HG02571 (cell line): ENCODE results near the gene MB21D2.
"Not testable (repeated sequence)": the region's sequence is repeated elsewhere in the genome, so short reads cannot be mapped to it uniquely, and the experiment has no call there.

Source experiments
- ATAC-seq: cut with Tn5 transposase; IDR thresholded peaks from one replicate; pipeline ENCODE4 v1.9.1; 2021; ENCODE audit warnings: mild to moderate bottlenecking, moderate library complexity; ENCODE audit not compliant: unreplicated experiment

MB21D2 gene, protein sequence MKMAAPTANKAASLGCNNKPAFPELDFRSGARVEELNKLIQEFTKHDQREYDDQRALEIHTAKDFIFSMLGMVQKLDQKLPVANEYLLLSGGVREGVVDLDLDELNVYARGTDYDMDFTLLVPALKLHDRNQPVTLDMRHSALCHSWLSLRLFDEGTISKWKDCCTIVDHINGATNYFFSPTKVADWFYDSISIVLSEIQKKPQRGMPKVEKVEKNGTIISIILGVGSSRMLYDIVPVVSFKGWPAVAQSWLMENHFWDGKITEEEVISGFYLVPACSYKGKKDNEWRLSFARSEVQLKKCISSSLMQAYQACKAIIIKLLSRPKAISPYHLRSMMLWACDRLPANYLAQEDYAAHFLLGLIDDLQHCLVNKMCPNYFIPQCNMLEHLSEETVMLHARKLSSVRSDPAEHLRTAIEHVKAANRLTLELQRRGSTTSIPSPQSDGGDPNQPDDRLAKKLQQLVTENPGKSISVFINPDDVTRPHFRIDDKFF

DNA sequence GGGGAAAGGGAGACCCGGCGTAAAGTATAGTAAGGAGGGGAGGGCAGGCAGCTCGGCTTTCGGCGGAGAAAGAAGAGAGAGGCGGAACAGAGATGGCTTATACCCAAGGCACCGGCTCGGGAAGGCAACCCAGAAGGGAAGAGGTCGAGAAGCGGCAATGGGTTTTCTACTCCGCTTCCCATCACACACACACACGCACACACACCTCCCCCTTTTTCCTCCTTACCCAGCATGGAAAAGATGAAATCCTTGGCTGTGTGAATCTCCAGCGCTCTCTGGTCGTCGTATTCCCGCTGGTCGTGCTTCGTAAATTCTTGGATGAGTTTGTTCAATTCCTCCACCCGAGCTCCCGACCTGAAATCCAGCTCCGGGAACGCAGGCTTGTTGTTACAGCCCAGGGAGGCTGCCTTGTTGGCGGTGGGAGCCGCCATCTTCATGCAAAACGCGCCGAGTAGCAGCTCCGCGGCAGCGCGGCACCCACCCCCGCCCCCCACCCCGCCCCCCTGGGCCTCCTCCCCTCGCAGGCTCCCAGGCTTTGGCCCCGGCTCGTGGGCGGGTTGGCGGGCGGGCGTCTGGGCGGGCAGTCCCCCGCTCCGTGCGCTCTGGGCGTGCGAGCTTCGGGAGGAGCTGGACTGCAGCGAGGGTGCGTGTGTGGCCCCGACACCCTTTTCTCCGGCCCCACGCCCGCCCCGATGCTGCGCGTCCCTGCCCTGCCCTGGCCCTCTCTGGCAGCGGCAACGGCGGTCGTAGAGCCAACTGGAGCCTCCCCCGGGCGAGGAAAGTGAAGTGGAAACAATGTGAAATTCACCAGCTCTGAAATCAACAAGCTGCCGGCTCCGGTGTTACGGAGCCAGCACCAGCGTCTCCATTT, at the start of gene MB21D2:
Gene MB21D2, minus strand, starts transcription at position 453 of the 871 bp plus-strand sequence. Its CDS starts 16 bp downstream, at position 437.
- ATAC-seq, result peak; percentile 43

DNA sequence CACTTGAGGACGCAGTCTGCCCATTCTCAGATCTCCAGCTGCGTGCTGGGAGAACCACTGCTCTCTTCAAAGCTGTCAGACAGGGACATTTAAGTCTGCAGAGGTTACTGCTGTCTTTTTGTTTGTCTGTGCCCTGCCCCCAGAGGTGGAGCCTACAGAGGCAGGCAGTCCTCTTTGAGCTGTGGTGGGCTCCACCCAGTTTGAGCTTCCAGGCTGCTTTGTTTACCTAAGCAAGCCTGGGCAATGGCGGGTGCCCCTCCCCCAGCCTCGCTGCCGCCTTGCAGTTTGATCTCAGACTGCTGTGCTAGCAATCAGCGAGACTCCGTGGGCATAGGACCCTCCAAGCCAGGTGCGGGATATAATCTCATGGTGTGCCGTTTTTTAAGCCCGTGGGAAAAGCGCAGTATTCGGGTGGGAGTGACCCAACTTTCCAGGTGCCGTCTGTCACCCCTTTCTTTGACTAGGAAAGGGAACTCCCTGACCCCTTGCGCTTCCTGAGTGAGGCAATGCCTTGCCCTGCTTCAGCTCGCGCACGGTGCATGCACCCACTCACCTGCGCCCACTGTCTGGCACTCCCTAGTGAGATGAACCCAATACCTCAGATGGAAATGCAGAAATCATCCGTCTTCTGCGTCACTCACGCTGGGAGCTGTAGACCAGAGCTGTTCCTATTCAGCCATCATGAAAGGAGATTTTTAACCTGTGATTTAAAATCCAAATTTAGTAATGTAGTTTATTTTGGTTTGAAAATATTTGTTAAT, 47.5 kb upstream of the MB21D2 start:
- ATAC-seq, result not testable (repeated sequence)

DNA sequence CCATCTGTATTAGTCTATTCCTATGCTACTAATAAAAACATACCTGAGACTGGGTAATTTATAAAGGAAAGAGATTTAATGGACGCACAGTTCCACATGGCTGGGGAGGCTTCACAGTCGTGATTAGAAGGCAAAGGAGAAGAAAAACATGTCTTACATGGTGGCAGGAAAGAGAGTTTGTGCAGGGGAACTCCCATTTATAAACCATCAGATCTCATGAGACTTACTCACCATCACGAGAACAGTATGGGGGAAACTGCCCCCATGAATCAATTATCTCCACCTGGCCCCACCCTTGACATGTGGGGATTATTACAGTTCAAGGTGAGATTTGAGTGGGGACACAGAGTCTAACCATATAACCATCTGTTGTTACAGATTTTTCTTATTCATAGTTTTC, 42.1 kb upstream of the MB21D2 start:
- ATAC-seq, result no peak

DNA sequence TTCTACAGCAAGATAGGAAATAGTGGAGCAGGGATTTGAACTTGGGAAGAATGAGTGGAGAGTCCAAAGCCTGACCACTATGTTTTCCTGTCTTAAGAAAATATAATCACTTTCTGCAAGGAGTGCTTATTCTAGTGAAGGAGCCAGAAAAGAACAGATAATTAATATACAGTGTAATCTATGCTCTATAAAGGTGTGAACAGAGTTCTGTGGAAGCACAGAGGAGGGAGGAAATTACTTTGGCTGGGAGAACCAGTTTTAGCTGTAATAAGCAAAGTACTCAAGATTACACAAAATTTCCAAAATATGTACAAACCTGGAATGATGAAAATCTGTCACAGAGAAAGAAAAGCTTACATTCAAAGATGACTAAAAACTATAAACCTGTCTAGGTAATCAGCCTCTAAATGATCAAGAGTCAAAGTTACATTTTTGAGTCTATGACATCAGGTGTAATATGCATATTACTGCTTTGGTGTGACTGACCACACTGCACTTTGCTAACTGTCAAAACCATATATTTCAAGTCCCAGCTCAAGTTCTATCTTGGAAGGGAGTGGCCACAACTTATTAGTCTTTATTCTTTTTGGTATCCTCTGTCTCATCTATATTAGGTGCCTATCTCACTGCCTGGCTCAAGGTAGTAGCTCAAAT, 40.7 kb upstream of the MB21D2 start:
- no peak for ATAC-seq

DNA sequence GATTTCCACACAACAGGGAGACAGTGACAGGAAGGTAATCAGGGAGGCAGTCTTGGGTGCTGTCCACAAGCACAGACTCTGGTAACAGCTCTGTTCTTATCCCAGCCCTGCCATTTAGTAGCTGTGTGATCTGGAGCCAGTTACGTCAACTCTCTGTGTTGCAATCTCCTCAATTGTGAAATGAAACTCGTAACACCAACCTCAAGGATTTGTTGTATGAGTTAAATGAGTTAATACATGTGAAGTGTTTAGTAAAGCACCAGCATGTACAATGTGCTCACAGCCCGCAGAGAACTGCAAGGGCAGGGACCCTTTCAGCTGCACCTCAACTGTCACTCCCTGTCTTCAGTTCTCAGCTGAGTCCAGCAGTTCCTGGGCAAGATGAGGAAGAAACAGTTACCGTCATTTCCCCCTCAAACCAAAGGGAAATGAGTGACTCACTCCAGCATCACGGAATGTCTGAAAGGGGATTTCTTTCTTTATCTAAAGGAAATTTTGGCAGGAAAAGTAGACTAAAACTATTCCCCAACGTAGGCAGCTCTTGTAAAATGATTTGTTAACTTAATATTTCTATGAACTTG, 39.9 kb upstream of the MB21D2 start:
- no peak for ATAC-seq

DNA sequence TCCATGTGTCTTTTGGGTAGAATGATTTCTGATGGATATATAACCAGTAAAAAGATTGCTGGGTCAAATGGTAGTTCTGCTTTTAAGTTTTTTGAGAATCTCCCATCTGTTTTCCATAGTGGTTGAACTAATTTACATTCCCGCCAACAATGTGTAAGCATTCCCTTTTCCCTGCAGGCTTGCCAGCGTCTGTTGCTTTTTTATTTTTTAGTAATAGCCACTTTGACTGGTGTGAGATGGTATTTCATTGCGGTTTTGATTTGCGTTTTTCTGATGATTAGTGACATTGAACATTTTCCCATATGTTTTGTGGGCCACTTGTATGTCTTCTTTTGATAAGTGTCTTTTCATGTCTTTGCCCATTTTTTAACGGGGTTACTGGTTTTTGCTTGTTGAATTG, 36.3 kb upstream of the MB21D2 start:
- ATAC-seq, result no peak

DNA sequence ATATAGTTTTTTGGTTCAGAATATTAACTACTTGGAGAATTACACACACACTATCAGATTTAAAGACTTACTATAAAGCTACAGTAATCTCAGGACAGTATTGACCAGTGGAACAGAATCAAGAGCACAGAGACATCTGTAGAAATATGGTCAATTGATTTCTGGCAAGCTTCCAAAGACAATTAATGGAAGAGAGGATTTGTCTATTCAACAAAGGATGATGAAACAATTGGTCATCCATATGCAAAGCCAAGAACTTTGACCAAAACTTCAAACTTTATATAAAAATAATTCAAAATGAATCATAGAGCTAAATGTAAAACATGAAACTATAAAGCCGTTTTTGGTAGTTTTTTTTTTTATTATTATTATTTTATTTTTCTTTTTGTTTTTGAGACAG, 29.8 kb upstream of the MB21D2 start:
- no peak for ATAC-seq

DNA sequence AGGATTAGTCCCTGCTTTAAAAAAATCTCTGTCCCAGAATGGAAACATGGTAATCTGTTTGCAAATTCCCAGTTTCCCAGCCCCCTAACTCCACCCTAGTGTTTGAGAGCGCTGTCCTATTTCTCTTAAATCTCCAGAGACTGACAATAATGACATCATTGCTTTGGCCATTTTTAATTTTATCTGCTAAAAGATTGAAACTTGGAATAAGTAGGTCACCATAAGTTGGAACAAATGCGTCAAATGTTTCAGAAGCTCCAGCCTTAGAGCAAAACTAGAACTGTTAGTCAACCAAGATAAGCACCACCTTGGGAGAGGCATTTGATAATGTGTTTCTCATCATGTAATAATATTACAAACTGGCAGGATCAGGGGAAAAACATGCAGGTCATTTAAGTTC, 25.7 kb upstream of the MB21D2 start:
- ATAC-seq, result no peak

DNA sequence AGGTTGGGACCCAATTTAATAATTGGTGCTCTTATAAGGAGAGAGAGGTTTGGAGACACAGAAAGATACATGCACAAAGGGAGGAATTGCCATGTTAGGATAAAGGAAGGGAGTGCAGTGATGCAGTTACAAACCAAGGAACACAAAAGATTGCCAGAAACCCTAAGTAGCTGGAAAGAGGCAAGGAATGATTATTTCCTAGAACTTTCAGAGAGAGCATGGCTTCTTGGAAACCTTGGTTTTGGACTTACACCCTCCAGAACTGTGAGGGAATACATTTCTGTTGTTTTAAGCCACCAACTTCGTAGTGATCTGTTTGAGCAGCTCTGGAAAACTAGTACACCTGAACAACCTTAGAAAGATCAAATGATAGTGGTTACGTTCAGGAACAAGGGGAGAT, 25.0 kb upstream of the MB21D2 start:
- ATAC-seq, result no peak

DNA sequence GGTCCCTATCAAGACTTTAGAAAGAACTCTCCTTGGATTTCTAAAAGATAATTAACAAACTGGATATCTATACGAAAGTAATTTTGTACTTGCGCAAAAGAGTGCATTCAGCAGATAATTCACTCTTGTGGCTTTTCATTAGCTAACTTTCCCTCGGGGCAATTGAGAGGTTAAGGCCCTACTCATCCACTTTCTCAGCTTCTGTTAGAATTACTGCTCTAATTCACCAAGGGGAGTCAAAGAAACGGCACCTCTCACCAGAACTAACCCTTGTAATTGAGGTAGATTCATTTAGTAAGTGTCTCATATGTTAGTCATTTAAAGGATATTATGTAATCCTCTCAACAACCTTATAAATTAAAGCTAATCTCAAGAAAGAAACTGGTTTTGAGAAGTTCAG, 22.5 kb upstream of the MB21D2 start:
- ATAC-seq, result no peak

DNA sequence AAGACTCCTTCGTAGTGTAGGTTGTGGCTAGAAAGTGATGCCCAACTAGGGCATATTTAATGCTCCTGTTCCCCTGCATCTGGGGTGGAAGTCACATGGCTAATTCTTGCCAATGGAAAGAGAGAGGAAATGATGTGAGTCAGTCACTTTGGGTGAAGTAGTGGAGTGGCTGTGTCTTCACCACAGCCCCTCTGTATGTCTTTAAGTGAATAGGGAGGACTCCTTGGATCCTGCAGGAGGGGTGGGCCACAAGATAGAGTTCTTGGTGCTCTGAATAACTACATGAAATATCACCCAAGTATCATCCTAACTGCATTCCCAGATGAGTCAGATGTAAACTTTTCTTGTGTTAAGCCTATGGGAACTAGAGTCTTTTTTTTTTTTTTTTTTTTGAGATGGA, 17.8 kb upstream of the MB21D2 start:
- no peak for ATAC-seq

DNA sequence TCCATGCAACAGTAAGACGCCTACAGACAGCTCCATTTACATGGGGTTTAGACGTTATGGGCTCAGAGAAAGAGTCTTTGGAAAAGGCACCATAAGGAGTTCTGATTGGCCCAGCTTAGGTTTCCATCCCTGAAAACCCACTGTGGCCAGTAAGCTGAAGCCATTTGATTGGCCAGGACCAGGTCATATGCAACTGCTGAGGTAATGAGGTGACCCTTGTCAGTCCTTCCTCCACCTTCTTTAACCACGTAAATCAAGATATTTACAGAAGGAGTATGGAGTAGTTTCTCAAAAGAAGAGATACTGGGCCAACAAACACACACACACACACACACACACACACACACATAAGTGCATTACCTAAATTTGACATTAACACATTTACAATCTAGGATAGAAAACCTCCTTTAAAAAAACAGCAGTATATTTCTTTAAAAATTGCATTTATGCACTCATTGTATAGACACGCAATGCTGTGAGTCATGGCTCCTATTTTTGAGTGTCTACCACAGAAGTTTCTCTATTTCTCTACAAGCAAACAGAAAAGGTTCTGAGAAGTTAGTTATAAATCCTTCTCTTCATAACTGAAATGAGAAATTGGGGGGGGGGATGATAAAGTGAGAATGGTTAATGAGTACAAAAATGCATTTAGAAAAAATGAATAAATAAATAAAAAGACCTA, 16.3 kb upstream of the MB21D2 start:
- no peak for ATAC-seq

DNA sequence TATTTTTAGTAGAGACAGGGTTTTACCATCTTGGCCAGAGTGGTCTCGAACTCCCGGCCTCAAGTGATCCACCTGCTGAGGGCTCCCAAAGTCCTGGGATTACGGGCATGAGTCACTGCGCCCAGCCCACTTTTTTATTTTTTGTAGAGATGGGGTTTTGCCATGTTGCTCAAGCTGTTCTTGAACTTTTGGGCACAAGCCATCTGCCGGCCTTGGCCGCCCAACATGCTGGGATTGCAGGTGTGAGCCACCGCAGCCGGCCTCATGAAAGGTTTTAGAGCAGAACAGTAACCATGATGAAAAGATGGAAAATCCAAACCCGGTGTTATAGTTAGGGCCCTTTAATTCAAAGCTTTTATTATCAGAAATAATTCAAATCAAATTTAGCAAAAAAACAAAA, 15.6 kb upstream of the MB21D2 start:
- ATAC-seq, result no peak

DNA sequence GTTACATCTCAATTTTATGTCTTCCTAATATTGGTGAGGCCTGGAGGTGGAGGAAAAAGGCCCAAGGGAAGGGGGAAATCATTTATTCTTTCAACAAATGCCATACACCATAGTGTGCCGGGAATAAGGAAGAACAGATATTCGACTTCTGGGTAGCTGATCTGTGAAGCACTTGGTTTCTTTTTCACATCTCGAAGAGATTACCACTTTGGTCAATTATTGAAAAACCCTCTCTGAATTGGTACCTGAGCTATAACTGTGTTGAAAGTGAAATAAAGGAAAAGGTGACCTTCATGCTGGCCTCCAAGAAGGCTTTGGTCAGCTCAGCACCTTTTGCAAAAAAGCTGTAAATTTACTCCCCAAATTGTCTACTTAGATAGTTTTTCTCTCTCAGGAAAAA, 14.2 kb upstream of the MB21D2 start:
- no peak for ATAC-seq

DNA sequence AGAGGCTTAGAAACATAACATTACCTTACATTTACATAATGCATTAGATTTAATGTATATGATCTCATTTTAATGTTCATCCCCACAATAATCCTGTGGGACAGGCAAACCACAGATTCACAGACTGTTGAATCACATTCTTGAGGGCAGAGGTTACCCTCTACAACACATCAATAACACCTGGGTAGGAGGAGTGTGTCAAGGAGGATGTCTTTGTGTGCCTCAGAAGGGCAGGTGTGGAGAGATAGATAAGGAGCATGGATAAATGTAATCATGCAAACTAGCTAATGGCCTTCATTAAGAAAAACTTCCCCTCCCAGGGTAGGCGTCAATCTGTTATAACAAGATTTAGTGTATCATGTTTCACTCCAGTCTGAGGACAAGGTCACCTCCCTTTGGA, 12.9 kb upstream of the MB21D2 start:
- no peak for ATAC-seq

DNA sequence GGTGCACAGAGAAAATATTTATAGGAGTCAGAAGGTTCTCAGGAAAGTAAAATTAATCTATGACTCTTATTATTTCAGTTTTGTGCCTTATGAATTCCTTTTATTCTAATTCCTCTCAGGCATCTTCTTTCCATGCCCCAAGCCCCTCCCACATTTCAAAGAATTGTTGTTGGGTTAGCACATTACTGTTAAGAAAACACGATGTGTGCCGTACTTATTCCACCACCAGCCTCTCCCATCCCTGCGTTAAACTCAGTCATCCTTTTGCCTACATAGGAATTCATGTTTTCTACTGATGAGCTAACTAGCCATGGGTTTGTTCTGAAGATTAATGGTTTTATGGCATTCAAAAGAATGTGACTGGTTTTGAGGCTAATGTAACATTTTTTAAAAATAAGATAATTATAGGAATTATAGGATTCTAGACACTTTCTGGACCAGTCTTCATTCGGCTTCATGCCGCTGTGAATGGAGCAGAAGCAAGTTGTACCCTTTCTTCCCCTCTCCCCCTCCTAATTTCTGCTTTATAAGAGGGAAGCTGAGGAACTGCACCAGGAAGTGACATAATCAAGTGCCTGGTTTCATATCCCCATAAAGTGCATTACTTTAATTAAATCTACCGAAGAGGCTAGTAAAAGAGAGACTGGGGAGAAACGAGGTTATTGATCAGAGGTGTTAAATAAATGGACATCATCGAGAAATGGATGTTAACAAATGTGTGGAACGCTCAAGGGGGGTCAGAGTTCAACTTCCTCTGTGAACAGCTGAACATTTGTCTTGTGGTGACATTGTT, 12.3 kb upstream of the MB21D2 start:
- no peak for ATAC-seq

DNA sequence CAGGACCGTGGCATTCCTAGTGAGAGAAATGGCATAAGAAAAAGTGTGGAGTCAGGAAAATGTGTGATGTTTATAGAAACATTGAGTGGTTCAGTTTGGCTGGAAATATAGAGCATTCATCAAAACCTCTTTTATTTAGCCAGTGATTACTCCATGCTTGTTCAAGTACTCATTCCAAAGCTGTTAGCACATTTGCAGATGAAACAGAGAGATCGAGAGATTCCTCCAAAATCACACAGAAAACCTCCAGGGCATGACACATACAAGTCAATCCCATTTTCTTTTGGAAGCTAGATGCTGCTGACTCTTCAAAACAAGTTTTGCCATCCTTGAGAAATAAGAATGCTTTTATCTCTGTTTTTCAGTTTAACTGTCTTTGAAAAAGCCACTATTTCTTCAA, 11.5 kb upstream of the MB21D2 start:
- no peak for ATAC-seq

DNA sequence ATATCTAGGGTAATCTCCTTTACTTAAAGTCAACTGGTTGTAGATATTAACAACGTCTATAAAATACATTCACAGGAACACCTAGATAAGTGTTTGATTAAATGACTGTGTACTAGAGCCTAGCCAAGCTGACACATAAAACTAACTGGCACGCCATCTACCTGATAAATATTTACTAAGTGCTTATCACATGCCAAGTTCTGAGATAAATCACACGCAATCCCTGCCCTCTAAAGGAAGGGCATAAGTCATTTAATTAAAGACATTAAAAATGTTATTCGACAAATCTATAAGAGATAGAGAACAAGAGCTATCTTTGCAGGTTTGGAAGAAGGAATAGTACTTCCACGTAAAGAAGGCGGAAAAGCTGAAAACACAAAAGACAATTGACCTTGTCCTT, 11.1 kb upstream of the MB21D2 start:
- no peak for ATAC-seq

DNA sequence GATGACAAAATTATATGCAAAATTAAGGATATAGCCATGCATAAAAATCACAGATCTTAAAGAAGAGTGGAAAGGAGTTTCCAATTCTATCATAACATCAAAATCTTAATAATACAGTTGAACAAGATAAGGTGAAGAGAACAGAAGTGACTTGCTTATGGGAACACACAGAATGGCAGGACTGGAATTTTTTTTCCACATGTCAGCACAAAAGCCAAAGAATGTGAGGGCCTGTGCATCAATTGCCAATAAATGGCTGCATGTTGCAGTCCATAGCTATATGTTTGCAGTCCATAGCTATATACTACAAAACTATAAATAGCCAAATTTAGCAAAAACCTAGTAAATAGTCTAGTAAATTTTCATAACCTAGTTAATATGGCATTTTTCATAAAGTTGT, 10.4 kb upstream of the MB21D2 start:
- no peak for ATAC-seq
